GM19455 (cell line): ENCODE measurements around the gene ANO2.
"Not testable (repeated sequence)": the region's sequence is repeated elsewhere in the genome, so short reads cannot be mapped to it uniquely, and the experiment has no call there.

Experiments
- ATAC-seq: cut with Tn5 transposase; IDR thresholded peaks from one replicate; pipeline ENCODE4 v1.9.1; 2021; ENCODE audit not compliant: unreplicated experiment

ANO2 gene

DNA sequence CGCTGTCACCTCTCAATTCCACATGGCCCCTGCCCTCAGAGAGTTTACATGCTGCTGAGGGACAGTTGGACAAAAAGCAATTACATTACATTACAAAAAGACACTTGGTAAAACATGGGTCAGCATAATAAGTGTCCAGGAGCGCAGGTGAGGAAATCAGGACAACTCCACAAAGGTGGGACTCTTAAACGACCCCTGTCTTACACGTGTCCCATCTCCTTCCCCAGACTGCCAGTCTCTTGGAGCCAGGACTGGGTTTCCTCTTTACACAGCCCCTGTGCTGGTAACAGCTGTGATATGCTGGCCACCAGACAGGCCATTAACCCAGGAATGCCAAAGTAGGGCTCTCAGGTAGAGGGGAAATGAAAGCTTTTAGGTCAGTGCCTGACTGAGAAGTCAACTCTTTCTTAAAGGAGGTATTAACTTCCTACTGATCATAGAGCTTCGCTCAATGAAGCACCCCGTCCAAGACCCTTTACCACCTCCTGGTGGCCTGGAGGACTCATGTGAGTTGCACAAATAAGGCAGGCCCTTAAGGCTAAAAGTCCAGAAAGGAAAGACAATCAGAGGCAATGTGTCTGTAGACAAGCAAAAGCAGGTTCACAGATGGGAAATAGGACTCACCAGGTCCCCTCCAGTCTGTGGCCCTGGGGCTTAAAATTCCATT lies 55.5 kb downstream of the ANO2 start:
- no peak for ATAC-seq

DNA sequence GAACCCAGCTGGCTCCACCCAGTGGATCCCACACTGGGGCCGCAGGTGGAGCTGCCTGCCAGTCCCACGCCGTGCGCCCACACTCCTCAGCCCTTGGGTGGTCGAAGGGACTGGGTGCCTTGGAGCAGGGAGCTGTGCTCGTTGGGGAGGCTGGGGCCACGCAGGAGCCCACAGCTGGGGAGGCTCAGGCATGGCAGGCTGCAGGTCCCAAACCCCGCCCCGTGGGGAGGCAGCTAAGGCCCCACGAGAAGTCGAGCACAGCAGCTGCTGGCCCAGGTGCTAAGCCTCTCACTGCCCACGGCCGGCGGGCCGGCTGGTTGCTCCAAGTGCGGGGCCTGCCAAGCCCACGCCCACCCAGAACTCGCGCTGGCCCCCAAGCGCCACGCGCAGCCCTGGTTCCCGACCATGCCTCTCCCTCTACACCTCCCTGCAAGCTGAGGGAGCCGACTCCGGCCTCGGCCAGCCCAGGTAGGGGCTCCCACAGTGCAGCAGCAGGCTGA lies 56.2 kb downstream of the ANO2 start:
- no peak for ATAC-seq

DNA sequence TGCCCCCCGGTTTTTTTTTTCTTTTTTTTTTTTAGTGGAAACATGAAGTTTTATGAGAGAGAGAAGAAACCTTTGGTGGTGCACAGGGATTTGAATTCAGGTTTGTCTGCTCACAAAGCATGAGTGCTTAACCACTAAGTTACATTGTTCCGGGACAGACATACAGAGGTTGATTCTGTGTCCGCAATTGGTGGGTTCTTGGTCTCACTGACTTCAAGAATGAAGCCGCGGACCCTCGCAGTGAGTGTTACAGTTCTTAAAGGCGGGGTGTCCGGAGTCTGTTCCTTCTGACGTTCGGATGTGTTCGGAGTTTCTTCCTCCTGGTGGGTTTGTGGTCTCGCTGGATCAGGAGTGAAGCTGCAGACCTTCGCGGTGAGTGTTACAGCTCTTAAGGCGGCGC lies 57.2 kb downstream of the ANO2 start:
- not testable (repeated sequence) for ATAC-seq

DNA sequence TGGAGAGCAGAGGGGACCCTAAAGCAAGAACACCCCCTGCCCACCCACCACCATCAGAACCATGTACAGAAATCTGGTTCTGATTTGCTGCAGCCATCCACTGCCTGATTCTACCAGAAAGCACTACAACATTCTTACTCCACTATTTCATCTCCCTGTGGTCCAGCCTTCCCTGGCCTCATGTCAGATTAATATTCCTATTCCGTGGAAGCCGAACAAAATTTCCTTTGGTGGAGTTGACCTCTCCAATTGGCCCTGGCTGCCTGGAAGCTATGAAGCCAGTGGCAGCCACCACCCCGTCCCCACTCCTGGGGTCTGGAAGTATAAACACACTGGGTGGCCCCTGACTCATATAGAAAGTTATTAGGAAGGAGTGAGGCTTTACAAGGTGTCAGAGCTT lies 60.2 kb downstream of the ANO2 start:
- no peak for ATAC-seq

DNA sequence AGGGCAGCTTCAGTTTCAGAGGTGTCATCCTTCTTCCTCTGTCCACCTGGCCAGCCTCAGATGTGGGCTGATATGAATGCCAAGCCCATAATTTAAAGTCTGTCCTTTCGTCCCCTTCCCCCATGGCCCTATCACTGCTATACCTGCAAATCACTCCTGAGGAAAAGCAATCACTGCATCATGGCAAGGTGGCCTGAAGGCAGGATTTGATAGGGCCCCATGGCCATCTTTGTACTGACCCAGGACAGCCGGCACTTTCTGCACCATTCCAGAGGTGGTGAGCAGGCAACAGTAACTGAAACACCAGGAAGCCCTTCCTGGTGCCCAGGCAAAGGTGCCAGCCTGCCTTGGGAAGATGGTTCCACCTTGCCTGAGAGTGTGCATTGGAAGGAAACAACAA lies 60.8 kb downstream of the ANO2 start:
- no peak for ATAC-seq

DNA sequence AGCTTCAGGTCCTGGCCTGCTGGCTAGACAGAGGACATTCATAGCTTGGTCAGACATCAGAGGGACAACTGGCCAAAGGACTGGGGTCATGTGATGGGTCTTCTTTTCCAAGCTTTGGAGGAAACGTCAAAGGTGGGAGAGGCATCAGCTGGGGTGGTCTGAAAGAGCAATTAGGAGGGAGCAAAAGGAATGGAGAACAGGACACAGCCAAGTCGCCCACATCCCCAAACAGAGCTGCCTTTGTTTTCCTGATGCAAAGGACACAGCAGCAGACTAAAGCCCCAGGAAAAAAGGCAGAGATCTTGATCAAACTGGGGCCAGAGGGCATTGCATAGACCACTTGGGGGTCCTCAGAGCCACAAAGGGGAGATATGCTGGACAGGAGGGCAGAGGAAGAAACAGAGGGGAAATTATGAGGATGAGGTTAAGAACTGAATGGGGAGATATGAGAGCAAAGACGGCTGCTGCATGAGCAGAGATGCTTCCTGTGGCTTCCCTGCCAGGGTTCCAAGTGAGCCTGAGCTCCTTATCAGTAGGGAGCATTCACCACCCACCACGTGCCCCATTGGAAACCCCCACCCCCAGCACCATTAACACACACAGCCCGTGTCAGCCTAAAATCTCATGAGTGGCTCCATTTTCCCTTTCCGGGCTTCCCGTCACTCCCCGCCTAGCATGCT lies 62.4 kb downstream of the ANO2 start:
- ATAC-seq, result no peak

DNA sequence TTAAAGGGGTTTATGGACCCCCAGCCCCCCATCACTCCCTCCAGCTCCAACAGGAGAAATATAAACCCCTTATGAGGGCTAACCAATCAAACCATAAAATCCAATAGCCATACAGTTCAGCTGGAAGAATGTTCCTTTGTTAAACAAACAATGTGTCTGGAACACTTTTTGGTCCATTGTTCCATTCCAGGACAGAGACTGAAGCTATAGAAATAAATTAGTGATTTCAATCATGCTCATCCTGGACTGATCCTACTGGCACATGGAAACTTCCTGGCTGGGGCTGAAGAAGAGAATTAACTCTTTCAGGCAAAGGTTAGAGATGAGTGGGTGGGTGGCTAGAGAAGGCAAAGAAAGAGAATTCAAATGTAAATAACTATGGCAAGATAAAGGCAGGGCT lies 63.4 kb downstream of the ANO2 start:
- ATAC-seq, result no peak

DNA sequence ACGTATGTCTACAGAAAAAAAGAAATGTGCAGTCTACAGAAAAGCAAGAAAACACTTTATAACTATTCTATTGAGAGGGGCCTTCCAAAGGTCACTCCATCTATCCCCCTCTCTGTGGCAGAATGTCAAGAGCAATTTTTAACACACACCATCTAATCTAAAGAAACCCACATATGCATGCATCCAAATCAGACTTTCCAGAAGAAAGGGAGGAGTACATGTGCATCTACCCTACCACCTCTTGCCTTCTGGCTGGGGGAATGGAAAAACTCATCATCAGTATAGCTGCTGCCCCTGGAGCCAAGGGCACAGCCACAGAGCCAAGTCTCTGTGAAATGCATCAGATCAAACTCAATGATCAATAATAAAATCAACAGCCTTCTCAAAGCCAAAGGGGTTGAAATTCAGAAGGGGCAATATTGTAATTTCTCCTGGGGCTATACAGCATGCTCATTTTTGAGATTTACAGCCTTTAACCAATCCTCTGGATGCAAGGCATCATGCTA lies 63.9 kb downstream of the ANO2 start:
- ATAC-seq, result no peak

DNA sequence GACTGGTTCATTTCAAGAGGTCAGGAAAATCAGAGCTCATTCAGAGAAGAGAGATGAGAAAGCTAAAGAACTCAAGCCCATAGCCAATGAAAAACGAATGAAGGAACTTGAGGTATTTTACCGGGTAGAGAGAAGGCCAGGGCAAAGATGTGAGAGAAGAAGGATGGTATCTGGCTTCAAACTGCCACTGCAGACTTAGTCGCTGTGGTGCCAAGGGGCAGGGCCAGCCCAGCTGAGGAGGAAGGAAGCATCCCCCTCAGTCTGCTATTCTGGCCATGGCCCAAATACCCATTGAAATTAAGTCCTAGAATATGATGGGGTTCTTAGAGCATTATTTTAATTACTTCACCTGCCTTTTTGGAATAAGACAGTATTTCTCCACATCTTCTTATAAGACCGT lies 69.2 kb downstream of the ANO2 start:
- ATAC-seq, result no peak

DNA sequence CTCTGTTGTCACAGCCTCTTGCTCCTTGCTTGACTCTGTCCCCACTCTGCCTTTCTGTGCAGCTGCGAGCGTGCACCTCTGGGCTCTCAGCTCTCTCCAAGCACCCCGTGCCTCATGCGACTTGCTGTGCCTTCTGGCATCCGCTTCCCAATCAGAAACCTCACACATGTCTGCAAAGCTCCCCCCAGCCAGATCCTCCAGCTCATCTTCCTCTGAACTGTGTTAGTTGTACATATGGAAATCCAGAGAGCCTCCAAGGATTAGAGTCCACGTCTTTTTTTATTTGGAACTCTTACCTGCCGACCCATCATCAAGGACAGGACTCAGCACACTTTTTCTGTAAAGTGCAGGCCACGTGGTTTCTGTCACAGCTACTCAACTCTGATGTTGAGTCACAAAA lies 70.5 kb downstream of the ANO2 start:
- ATAC-seq, result no peak

DNA sequence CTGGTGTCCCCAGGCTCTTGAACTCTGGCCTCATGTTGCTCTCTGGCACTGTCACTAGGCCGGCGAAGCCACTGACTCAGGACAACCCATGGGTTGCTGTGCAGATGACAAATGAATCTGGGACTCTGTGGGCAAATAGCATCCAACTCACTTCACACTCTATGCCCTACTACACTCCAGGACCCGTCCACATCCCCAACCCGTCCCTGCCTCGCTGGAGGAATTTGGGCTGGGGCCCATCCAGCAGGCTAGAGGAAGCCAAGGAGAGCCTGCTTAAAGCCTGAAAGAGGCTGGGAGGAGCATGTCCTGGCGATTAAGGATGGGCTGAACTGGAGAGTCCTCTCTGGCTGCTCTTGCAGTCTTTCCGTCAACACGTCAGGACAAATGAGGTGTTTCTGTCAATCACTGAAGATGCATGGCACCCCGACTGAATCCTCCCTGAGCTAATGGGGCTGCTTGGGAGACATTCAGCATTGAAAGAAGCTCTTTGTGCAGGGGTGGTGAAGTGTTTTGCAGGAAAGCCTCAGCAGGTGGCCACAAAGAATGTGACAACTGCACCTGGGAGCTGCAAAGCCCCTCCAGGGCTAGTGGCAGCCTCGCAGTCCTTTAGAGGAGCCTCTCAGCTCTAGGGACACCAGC lies 71.7 kb downstream of the ANO2 start:
- no peak for ATAC-seq

DNA sequence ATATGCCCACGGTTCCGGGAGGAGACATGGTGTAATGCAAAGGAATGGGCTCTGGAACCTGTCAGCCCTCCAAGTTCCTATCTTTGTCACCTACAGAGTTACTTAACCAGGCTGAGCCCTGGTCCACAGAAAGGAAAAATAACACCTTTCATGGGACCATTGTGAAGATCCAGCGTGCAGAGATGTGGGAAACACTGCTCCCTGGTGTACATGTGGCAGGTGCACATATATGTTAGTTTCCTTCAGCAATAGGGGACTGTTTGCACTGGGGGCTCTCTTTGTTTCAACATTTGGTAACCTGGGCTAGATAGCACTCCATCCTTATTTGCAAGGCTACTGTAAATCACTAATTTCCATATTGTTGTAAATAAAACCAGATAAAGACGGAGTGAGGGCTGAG lies 72.3 kb downstream of the ANO2 start:
- ATAC-seq, result no peak

DNA sequence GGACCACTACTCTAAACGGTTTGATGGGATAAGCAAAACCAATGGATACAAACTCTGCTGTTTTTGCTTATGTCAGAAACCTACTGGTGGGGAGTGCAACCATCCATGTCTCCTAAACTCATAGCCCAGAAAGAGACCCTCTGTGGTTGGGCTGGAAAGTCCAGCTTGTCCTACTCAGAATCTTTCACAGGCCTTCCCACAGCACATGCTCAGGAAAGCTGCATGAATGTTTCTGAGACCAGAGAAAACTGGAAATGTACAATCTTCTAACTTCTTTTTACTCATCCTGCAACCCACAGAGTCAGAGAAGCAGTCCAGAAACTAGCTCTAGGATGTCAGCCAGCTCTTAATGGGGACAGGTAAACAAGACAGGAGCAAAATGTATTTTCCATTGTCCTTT lies 73.3 kb downstream of the ANO2 start:
- ATAC-seq, result no peak

DNA sequence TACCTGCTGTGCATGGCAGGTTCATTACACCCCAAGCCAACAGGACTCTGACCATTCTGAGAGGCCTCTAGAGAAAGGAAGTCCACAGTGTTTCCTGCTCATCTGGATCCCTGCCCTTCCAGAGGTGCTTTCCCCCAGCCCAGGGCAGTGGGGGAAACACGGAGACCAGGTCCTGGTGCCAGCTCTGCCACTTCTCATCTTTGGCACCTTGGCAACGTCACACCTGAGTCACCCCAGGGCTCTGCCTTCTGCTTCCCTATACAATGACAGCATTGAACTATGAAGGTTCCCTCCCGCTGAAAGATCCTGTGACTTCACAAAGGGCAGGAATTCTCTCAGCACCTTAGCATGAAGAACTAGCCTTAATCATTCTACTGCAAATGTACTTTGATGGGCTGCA lies 74.9 kb downstream of the ANO2 start:
- no peak for ATAC-seq

DNA sequence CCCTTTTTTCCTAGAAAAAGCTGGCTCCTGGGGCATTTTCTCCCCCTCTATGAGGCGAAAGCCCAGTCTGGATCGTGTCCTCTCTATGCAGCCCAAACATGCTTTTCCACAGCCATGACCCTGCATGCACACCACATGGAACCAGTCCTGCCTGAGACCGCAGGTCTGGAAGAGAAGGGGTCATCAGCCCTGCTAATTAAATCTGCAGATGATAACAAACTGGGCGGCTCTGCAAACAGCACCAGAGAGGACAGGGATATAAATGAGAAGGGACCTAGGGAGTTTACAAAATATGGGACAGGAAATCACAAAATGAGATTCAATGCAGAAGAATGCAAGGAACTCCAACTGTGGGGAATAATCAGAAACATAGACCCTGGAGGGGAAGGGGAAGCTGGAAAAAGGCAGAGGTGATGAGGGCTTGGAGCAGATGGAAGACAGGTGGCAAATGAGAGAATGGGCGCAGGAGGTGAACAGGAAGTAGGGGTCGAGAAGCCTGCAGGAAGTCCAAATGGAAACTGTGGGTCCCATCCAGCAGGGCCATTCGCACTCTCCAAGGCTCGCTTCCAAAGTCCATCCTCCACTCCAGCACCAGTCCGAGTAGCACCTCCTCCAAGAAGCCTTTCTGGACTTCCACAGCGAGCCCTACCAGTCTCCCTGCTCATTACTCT lies 76.3 kb downstream of the ANO2 start:
- ATAC-seq, result no peak

DNA sequence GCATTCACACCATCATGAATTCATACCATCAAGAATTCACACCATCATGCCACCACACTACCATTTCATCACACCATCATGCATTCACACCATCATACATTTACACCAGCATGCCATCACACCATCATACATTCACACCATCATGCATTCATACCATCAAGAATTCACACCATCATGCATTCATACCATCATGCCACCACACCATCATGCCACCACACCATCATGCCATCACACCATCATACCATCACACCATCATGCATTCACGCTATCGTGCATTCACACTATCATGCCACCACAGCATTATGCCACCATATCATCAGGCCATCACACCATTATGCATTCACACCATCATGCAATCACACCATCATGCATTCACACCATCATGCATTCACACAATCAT lies 79.7 kb downstream of the ANO2 start:
- ATAC-seq, result no peak

DNA sequence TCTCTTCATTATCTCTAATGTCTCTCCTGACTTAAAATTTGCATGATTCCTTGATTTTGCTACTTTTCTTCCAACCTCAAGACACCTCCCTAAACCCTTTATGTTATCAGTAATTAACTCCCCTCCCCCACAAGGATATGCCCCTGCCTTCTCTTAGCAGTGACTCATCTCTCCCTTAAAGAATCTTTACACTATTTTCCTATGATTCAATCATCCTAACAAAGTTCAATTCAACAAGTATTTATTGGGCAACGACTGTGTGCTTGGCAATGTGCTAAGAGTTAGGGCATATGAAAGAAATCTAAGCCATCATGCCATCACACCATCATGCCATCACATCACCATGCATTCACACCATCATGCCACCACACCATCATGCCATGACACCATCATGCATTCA lies 80.1 kb downstream of the ANO2 start:
- ATAC-seq, result no peak

DNA sequence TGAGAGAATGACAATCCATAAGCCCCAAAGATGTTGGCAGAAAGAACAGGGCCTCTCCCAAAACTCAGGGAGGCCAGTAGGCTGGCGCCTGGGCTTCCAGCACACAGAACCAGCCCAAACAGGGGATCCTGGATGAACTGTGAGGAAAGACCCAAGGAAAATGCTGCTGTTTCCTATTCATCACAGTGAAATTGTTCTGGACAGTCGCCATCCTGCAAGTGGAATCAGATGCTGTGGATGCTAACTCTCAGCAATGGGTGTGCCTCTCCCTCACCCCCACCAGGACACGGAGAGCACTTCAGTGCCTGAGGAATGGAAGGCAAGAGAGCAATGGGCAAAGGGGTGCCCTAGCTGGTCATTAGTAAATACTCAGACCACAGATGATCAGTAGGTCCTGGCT lies 80.8 kb downstream of the ANO2 start:
- ATAC-seq, result no peak

DNA sequence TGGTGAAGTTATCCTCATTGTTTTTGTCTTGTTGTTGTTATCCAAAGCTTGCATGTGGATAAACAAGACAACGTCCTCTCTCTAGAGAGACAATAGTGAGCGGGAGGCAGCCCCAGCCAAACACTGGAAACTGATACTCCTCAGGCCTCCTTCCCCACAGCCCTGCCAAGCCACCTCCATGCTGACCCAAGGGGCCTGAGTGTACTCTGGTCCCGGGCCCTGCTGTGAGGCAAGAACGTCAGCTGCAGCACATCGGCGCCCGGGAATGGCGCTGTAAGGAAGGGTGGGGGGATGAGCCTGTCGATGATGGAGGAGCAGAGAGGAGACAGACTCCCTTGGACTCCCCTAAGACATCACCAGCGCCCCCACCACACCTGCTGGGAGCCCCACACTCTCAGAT lies 83.6 kb downstream of the ANO2 start:
- no peak for ATAC-seq

DNA sequence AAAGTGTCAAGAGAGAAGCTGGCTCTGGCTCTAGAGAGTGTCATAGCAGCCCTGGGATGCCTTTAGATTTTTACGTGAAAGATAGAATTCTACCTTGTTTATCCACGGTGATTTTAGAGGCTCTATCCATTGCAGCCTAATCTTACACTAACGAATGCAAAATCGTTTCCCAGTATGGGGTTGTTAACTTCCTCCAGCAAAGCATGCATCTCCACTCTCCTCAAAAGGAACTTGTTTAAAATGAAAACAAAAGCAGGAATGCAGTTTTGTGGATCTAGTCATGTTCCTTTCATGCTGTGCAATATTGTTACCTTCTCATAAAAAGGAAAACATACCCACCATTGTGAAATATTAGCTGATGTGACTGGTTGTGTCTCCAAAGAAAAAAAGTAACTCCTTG lies 88.4 kb downstream of the ANO2 start:
- ATAC-seq, result no peak

DNA sequence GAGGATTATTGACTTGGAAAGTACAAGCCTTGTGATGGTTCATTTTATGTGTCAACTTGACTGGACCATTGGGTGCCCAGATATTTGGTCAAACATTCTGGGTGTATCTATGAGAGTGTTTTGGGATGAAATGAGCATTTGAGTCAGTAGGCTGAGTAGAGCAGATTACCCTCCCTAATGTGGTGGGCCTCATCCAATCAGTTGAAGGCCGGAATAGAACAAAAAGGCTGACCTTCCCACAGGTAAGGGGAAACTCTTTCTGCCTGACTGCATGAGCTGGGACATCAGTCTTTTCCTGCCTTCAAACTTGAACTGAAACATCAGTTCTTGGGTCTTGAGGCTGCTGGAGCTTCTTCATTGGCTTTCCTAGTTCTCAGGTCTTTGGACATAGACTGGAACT lies 98.1 kb downstream of the ANO2 start:
- ATAC-seq, result no peak

DNA sequence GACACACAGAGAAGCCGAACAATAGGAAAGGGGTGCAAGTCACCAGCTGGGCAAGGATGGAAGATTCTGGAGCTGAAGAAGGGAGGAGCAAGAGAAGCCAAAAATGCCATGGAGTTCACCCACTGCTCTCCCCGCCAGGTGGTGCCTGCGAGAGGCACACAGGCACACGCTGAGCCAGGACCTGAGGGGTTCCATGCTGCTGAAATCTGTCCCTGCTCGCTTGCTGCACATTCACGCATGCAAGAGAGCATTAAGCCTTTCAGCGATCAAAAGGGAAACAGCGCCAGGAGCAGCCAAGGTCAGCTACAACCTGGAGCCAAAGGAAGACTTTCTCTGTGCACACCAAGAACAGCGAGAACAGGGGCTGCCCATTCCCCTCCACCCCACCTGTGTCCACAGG lies 104.1 kb downstream of the ANO2 start:
- no peak for ATAC-seq
